ENCODE data around the gene GCC2. TPM values are rescaled to one million over a fixed set of nuclear protein-coding genes. Genes with fewer than 3 reads are reported as not detected.

The GCC2 gene
- total RNA-seq, 4 donors from 2014 or later: 19.6 to 39.5 (median 21.8) TPM

- no peak for DNase-seq (ENCODE audit: low spot score in 2 of 2)
- TF ChIP-seq POLR2A (IDR thresholded peaks at IDR 0.05) (no peak), CTCF (IDR thresholded peaks at IDR 0.05) (no peak)
- intact Hi-C loops (cut with DNase I; ENCODE audit: low total_unique reads): no loop called here
- no peak overlapping the region for H3K4me3 ChIP-seq (ENCODE audit: low read depth, poor library complexity, severe bottlenecking)
- WGBS, 2 donors: 96 to 97% methylated on average over 1 of the region's 1 CpG
Measured at GRCh38 chr2:108436976-108437375, 12.0 kb upstream of the GCC2 start.

DNA sequence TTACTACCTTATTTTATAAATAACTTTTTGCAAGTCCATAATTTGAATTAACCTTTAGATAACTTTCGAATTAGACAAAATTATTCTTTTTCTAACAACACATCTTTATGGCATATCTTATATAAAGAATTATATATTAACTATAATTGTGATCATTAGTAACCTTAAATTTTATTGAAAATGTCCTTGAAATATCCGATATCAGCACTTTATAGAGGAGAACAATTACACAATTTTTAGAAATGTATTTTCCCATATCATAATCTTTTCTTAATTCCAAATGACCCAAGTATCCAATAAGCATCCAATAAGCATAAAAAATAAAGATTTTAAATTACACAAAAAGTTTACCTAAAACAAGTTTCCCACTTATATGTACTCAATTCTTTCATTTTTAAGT lies 7.3 kb upstream of the GCC2 start:
- intact Hi-C loops (cut with DNase I; ENCODE audit: low total_unique reads): no loop called here
- 93 to 95% methylated on average over 2 of the region's 2 CpGs for WGBS, 2 donors
- no peak for DNase-seq (ENCODE audit: low spot score in 2 of 2)
- no peak overlapping the region for H3K4me3 ChIP-seq (ENCODE audit: low read depth, poor library complexity, severe bottlenecking)
- TF ChIP-seq POLR2A (IDR thresholded peaks at IDR 0.05) (no peak), CTCF (IDR thresholded peaks at IDR 0.05) (no peak)

DNA sequence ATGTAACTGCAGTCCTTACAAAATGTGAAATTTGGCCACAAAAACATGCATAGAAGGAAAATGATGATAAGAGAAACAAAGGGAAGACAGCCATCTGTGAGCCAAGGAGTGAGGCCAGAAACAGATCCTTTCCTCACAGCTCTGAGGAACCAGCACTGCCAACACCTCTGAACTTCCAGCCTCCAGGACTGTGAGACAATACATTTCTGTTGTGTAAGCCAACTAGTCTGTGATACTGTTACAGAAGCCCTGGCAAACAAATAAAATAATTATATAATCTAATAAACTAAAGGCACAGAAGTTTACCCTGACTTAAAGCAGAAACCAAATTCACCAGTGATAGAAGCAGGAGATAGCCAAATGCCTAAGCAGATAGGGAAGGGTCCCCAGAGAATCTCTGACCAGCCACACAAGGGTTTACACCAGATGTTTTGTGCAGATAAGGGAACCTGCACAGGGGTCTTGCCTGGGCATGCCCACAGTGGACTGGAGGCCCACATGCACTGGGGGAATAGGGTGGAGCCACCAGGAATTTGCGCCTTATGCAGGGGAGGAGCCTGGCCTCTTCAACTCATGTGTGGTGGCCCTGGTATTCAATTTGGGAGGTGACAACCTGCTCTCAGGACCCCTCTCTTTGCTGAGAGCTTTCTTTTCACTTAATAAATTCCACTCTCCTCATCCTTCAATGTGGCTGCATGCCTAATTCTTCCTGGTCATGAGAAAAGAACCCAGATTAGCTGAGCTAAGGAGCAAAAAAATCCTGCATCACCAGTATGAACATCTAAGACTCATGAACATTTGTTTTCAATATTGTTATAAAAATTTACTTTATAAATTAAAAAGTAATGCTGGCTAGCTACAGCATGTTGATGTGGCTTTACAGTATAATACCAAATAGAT lies 3.8 kb upstream of the GCC2 start:
- no peak overlapping the region for H3K4me3 ChIP-seq (ENCODE audit: low read depth, poor library complexity, severe bottlenecking)
- DNase-seq (ENCODE audit: low spot score in 2 of 2): no peak
- 80 to 89% methylated on average over 1 of the region's 1 CpG for WGBS, 2 donors
- TF ChIP-seq CTCF (IDR thresholded peaks at IDR 0.05) (no peak), POLR2A (IDR thresholded peaks at IDR 0.05) (no peak)
- intact Hi-C loops (cut with DNase I; ENCODE audit: low total_unique reads): no loop called here

DNA sequence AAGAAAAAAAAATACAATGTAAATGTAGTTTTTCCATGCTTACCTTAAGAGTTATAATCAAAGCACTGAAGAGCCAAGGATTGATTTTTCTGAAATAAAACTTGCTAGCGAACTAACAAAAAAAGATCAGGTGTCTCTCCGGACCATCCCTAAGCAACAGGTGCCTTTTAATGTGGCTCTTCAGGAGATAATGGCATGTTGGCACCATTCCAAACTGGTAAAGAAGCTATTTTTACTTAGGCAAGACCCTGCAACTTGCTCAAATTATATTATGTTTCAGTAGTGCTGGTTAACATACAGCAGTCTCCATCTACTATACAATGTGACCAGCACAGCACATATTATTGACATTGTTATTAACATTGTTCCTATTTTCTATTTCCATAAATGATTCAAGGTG lies 2.3 kb upstream of the GCC2 start:
- DNase-seq (ENCODE audit: low spot score in 2 of 2): no peak
- H3K4me3 ChIP-seq (ENCODE audit: low read depth, poor library complexity, severe bottlenecking): no peak overlapping the region
- no peak for TF ChIP-seq CTCF (IDR thresholded peaks at IDR 0.05)
- intact Hi-C loops (cut with DNase I; ENCODE audit: low total_unique reads): no loop called here
- 90 to 93% methylated on average over 2 of the region's 2 CpGs for WGBS, 2 donors

- H3K4me3 ChIP-seq (ENCODE audit: low read depth, poor library complexity, severe bottlenecking): peak overlapping the region; percentile 83
- no peak for DNase-seq (ENCODE audit: low spot score in 2 of 2)
- TF ChIP-seq POLR2A (IDR thresholded peaks at IDR 0.05) (no peak), CTCF (IDR thresholded peaks at IDR 0.05) (no peak)
- intact Hi-C loops (cut with DNase I; ENCODE audit: low total_unique reads): no loop called here
- WGBS, 2 donors: 47 to 50% methylated on average over 23 of the region's 23 CpGs
Measured at GRCh38 chr2:108447947-108448677, 894 bp upstream of the GCC2 start.
